Measurements from ENCODE around the gene PRRT1.
"Not testable (repeated sequence)": the region's sequence is repeated elsewhere in the genome, so short reads cannot be mapped to it uniquely, and the experiment has no call there.

The PRRT1 gene

GRCh38 chr6:32117461-32117860 is 34.3 kb downstream of the PRRT1 start:
- no peak for DNase-seq

DNA sequence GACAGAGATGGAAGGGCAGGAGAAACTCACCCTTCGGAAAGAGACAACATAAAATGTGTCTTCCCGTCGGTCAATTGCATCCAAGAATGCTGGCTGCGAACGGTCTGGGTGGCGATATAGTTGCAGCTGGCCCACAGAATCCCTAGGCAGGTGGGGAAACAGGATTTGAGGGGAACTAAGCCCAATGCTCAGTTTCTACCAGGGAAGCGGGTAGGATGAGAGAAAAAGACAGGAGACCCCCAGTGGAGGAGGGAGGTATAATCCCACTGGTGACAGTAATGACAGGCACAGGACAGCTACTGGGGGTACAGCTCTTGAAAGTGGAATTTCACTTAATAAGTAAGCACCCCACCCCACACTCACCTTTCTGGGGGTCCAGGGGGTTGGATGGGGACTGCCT is 35.1 kb downstream of the PRRT1 start:
- DNase-seq, result no peak

- DNase-seq, result no peak
Observed at GRCh38 chr6:32115623-32116022, 36.1 kb downstream of the PRRT1 start.

DNA sequence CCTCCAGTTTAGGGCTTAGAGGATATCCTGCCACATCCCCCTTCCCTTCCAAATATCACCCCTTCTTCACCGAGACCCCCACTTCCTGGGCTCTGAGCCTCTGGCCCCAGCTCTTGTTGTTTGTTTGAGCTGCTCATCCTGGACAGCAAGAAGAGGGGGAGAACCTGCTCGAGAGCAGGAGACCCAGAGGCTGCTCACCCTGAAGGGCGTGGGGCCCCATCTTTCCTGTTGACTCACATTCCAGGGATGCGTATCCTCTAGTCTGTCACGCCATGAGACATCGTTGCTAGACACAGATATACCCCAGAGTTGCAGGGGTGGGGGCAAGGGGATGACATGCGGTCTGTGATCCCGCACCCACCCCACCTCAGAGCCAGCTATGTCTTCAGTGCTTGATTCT is 36.9 kb downstream of the PRRT1 start:
- DNase-seq, result no peak

DNA sequence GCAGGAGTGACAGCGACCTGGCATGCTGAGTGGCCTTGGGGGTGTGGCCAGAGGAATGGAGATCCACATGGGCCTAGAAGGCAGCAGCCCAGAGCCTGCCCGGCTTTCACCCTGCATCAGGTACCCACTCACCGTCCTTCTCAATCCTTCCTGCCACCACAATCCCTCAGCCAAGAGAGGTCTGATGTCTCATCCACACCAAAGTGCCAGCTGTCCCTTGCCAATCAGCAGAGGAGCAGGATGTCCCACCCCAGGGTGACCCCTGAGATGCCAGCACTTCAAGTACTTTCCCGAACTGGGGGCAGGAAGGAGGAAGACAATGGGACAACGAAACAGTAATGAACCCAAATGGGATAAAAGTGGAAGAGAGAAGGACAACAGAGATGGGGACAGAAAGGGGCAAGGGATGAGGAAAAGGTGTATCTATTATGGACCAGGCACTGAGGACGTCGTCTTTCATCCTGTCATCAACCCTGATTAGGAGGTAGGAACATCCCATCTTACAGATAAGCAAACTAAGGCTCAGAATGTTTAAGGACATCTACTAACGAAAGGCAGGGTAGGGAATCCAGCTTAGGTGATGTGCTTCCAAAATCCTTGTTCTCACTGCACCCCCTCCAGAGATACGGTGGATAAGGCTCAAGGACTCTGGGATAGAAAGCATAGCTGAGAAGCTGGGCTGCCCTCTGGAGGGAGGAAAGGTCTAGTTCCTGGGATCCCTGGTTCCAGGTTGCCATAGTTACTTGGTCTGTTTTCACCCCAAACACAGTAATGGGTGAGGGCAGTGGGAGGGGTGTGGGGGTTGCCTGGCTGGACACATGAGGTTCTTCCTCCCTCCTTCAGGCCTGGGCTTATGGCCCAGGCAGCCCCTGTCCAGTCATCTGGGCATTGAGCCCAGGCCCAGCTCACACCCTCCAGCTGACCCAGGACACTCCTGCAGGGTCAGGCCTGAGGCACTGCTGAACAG is 38.1 kb downstream of the PRRT1 start:
- DNase-seq, result peak; percentile 77

GRCh38 chr6:32112431-32112980 is 39.2 kb downstream of the PRRT1 start:
- no peak for DNase-seq

DNA sequence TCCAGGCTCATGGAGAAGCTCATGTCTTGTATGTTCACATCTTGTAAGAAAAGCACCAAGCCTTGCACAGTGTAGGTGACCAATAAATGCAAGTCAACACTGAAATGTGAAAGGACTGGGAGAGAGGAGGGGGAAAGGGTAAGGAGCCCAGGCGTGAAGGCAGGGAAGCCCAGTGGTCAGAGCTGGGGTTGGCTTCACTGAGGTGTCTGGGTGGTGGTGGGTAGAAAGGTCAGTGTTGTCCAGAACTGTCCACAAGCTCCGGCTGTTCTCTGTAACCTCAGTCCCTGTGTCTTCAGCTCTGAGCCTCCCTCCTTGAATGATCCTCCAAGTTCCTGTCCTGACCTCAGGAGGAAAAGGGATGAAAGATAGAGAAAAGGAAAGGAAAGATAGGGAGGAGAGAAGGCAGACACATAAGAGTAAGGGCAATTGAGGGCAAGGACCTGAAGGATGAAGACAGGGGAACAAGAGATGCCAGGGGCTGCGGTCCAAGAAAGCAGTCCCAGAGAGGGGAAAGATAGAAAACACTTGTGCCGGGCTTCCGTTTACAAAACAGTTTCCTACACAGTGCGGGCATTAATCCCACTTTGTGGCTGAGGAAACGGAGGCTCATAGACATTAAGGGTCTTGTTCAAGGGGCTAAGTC is 40.2 kb downstream of the PRRT1 start:
- DNase-seq, result no peak

DNA sequence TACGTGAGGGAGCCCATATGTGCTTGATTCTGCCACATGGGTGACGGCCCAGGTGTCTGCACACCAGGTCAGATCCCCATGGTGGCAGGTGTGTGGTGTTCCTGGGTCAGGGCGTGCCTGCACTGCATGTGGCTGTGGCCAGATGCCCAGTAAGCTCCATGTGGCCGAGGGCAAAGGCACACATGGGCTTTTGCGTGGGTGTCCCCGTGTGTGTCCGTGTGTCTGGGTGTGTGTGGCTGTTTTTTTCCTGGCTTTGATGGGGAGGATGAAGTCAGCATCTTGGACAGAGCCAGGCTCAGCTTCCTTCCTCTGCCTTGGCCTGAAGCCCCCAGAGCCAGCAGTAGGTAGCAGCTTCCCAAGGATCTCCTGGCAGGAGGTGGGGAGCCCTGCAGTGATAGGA is 41.1 kb downstream of the PRRT1 start:
- DNase-seq, result no peak

DNA sequence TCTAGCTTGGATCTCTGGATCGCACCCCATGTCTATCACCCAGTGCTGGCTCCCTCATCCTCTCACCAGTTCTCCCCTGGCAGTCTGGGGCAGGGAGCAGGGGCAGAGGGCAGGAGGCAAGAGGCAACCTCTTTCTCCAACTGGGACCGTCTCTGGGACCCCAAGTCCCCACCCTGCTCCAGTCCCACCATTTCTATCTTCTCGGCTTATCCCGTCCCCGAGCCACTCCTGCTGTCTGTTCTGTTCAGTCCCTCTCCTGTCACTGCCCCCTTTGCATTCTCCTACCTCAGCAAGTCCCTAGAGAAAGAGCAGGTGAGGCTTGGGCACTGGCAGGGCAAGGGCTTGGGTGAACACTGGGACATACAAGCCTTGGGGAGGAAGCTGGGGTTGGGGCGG is 42.0 kb downstream of the PRRT1 start:
- DNase-seq, result no peak

DNA sequence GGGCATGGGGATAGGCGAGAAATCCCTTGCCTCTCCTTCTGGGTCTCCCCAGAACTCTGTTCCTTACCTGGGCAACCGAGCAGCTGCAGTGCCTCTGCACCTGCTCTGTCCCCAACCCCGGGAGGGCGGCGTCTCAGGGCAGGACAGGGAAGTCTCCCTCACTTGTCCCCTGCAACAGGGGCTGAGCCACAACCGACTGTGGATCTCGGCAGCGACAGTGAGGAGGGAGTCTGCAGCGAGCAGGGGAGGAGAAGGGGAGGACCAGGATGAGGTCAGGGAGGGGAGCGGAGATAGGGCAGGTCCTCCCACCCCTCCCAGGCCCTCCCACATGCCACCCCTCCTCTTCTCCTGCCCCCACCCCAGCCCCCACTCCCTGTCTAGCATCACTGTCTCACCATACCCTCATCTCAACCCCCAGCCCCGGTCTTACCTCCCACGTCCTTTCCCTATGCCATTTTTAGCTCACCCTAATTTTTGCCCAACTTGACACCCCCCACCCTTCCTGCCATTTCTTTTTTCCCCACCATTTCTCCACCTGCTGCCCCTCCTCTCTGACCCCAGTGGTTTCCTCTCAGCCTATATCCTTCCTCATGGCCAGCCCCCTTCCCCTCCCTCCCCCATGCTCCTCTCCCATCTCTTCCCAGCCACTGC is 42.5 kb downstream of the PRRT1 start, which contains the start of gene TNXB:
Gene TNXB (minus strand): TSS at position 225 of the 651 bp plus-strand sequence. CDS start 11,140 bp downstream, outside the sequence.
- no peak for DNase-seq

DNA sequence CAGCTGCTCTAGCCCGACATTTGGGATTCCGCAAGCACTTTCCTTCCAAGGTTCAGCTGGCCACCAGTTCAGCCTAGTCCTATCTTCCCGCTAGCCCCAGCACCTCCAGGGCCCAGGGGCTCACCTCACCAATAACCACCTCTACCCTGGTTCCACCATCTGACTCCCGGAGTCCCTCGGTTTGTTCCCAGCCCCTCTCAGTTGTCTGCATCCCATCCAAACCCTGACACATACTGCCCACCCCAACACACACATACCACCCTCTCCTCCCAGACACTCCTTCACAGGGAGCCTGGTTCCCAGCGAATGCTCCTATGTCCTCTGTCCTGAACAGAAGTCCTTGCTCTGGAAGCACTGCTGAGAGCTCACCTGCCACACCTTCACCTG is 43.0 kb downstream of the PRRT1 start:
- no peak for DNase-seq

- DNase-seq, result no peak
Observed at GRCh38 chr6:32108094-32108627, 43.6 kb downstream of the PRRT1 start.

DNA sequence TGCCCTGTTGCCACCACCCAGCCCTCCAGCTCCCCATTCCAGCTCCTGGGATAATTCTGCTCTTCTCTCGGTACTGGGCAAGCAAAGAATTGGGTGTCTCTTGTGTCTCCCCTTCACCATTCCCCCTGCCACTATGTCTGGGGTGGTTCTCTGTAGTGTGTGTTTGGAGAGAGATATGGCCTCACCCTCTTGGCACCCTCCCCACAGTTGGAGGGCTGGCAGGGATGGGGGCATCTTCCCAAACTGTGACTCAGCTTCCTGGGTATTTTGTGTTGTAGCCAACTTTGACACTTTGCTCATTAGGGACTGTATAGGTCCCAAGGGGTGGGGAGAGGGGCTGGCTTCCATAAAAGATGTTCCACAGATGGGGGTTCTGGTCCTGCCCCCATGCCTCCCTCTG is 44.3 kb downstream of the PRRT1 start:
- DNase-seq, result no peak

DNA sequence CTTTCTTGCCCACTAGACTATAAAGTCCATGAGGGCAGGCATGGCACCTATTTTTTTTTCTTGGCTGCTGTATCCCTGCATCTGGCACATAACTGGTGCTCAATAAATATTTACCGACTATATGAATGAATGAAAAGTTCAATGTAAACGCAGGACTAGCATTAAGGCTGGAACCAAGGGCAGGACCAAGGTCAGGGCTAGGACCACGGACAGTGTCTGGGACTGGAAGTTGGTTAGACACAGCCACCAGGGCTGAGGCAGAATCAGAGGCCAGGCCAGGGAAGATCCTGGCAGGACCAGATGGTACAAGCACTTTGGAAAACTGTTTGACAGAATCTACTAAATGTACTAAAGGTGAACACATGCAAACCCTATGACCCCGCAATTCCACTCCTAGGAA is 46.3 kb downstream of the PRRT1 start:
- DNase-seq, result no peak

- DNase-seq, result no peak
Observed at GRCh38 chr6:32102255-32102654, 49.5 kb downstream of the PRRT1 start.

DNA sequence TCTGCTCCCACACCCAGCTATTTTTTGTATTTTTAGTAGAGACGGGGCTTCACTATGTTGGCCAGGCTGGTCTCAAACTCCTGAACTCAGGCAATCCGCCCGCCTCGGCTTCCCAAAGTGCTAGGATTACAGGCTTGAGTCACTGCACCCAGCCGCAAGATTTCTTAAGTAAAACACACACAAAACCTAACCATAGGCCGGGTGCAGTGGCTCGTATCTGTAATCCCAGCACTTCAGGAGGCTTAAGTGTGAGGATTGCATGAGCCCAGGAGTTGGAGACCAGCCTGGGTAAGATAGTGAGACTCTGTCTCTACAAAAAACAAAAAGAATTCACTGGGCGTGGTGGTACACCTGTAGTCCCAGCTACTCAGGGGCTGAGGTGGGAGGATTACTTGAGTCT is 51.5 kb downstream of the PRRT1 start:
- not testable (repeated sequence) for DNase-seq

All from midbrain (tissue), 1 donor.